ENCODE measurements around the gene NPEPL1. TPM values are rescaled to one million over a fixed set of nuclear protein-coding genes. Genes with fewer than 3 reads are reported as not detected.

NPEPL1 gene
- total and polyA plus RNA-seq, 10 of the 15 experiments (the other 5 are each of a cell fraction or from before 2014, with no cell fraction given), result 0.08 to 21.3 (median 10.2) TPM

DNA sequence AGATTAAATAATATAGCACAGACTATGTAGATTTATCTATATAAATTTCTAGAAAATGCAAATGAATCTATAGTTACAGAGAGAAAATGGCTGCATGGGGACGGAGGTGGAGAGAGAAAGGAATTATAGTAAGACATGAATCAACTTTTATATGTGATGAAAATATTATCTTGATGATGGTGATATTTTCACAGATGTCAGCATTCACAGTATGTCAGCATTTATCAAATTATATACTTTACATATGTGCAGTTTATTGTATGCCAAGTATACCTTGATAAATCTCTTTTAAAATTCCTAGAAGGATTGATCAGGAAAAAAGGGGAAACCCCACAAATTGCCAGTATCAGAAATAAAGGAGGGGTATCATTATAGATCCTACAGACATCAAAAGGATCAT, 44.6 kb downstream of the NPEPL1 start:
- Histone ChIP-seq H3K9me3 (replicated peaks; ENCODE audit: control insufficient read depth, insufficient read depth, low read length) (no peaks in the 10 kb centered on the region), H3K4me2 (ENCODE audit: control insufficient read depth, insufficient read depth) (no peak overlapping the region), H3K36me3 (ENCODE audit: control insufficient read depth in 2 of 2, insufficient read depth in 2 of 2, low read length in 1 of 2) (no peaks in the 10 kb centered on the region), H3K27me3 (replicated peaks in 1 of 2; ENCODE audit: control insufficient read depth in 2 of 2, insufficient read depth in 2 of 2, low read length in 1 of 2) (peaks cover 0 to 3% of the 10 kb centered on the region in 2 experiments; a peak in 2 of 4 replicates), H3K4me1 (ENCODE audit: control insufficient read depth, insufficient read depth, low read length) (no peaks in the 10 kb centered on the region), H4K20me1 (ENCODE audit: control insufficient read depth, insufficient read depth) (no peaks in the 10 kb centered on the region), H3K4me3 (no peak overlapping the region), H3K27ac (ENCODE audit: control insufficient read depth, insufficient read depth) (no peak overlapping the region), H2AFZ (ENCODE audit: control insufficient read depth, low read depth, low read length) (no peak overlapping the region), H3K9ac (ENCODE audit: control insufficient read depth, insufficient read depth, low read length) (no peak overlapping the region), H3K79me2 (ENCODE audit: control insufficient read depth, insufficient read depth, low read length) (no peaks in the 10 kb centered on the region)
- SMC1A ChIA-PET (ENCODE audit: uncharacterized antibody, unreplicated experiment), result no interaction called here
- in situ Hi-C loops (cut with MboI), result no loop called here
- intact Hi-C loops (cut with micrococcal nuclease; ENCODE audit: unreplicated experiment), result no loop called here
- POLR2A ChIA-PET, result no interaction called here
- FAIRE-seq (no peak), DNase-seq (ENCODE audit: low read depth, low spot score) (no peak), ATAC-seq (no peak)
- RAD21 ChIA-PET (ENCODE audit: unreplicated experiment), result no interaction called here
- 33% methylated on average over 1 of the region's 1 CpG for WGBS (ENCODE audit: insufficient coverage, insufficient replicate concordance, low lambda C conversion rate, missing lambda C conversion rate)
- CTCF ChIA-PET, result no interaction called here
- TF ChIP-seq, protein P1, sequence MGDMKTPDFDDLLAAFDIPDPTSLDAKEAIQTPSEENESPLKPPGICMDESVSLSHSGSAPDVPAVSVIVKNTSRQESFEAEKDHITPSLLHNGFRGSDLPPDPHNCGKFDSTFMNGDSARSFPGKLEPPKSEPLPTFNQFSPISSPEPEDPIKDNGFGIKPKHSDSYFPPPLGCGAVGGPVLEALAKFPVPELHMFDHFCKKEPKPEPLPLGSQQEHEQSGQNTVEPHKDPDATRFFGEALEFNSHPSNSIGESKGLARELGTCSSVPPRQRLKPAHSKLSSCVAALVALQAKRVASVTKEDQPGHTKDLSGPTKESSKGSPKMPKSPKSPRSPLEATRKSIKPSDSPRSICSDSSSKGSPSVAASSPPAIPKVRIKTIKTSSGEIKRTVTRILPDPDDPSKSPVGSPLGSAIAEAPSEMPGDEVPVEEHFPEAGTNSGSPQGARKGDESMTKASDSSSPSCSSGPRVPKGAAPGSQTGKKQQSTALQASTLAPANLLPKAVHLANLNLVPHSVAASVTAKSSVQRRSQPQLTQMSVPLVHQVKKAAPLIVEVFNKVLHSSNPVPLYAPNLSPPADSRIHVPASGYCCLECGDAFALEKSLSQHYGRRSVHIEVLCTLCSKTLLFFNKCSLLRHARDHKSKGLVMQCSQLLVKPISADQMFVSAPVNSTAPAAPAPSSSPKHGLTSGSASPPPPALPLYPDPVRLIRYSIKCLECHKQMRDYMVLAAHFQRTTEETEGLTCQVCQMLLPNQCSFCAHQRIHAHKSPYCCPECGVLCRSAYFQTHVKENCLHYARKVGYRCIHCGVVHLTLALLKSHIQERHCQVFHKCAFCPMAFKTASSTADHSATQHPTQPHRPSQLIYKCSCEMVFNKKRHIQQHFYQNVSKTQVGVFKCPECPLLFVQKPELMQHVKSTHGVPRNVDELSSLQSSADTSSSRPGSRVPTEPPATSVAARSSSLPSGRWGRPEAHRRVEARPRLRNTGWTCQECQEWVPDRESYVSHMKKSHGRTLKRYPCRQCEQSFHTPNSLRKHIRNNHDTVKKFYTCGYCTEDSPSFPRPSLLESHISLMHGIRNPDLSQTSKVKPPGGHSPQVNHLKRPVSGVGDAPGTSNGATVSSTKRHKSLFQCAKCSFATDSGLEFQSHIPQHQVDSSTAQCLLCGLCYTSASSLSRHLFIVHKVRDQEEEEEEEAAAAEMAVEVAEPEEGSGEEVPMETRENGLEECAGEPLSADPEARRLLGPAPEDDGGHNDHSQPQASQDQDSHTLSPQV (IDR thresholded peaks at IDR 0.05), result no peak
- TF ChIP-seq EGR1 (IDR thresholded peaks at IDR 0.05; ENCODE audit: borderline replicate concordance in 1 of 2, low read depth in 2 of 2, low read length in 2 of 2) (no peak), ZNF622 (IDR thresholded peaks at IDR 0.05) (no peak), IRF4 (IDR thresholded peaks at IDR 0.05; ENCODE audit: low read depth, low read length) (no peak)
- no TSS peak for BruUV-seq (replicated peaks)

Data from GM12878 (cell line).